ENCODE measurements around the gene TPRN. TPM values are rescaled to one million over a fixed set of nuclear protein-coding genes. Genes with fewer than 3 reads are reported as not detected.

The TPRN gene
- total RNA-seq, 4 donors from 2014 or later: 0.29 to 17.1 (median 5.5) TPM

GRCh38 chr9:137162505-137163364 is 37.8 kb downstream of the TPRN start:
- TF ChIP-seq POLR2A (IDR thresholded peaks at IDR 0.05): no peak
- no peak for TF ChIP-seq CTCF (IDR thresholded peaks at IDR 0.05)
- H3K4me3 ChIP-seq: no peak overlapping the region
- no peaks in the 10 kb centered on the region for H3K36me3 ChIP-seq
- DNase-seq: no peak
- no peaks in the 10 kb centered on the region for H3K9me3 ChIP-seq
- H3K27me3 ChIP-seq: peaks cover 43 to 87% of the 10 kb centered on the region in 2 donors
- no peak overlapping the region for H3K27ac ChIP-seq
- H3K4me1 ChIP-seq: peaks cover 0 to 19% of the 10 kb centered on the region in 2 donors
- intact Hi-C loops (cut with DNase I; ENCODE audit: low total_unique reads): no loop called here

- no peak for TF ChIP-seq CTCF (IDR thresholded peaks at IDR 0.05)
- no peak for TF ChIP-seq POLR2A (IDR thresholded peaks at IDR 0.05)
- peaks cover 0 to 17% of the 10 kb centered on the region in 2 donors for H3K4me1 ChIP-seq
Observed at GRCh38 chr9:137161558-137162486, 38.7 kb downstream of the TPRN start.

GRCh38 chr9:137160716-137161557 is 39.6 kb downstream of the TPRN start:
- Histone ChIP-seq H3K27me3 (peaks cover 36 to 78% of the 10 kb centered on the region in 2 donors), H3K4me1 (peaks cover 0 to 17% of the 10 kb centered on the region in 2 donors), H3K4me3 (no peak overlapping the region), H3K27ac (no peak overlapping the region), H3K9me3 (no peaks in the 10 kb centered on the region), H3K36me3 (no peaks in the 10 kb centered on the region)
- intact Hi-C loops (cut with DNase I; ENCODE audit: low total_unique reads): no loop called here
- no peak for DNase-seq
- TF ChIP-seq CTCF (IDR thresholded peaks at IDR 0.05): no peak

More at GRCh38 chr9:137161558-137162486, 38.7 kb downstream of the TPRN start:
- Histone ChIP-seq H3K9me3 (no peaks in the 10 kb centered on the region), H3K27ac (no peak overlapping the region), H3K36me3 (no peaks in the 10 kb centered on the region), H3K27me3 (peaks cover 37 to 86% of the 10 kb centered on the region in 2 donors), H3K4me3 (no peak overlapping the region)
- no peak for DNase-seq
- intact Hi-C loops (cut with DNase I; ENCODE audit: low total_unique reads): no loop called here

- Histone ChIP-seq H3K4me1 (peaks cover 0 to 17% of the 10 kb centered on the region in 2 donors), H3K27ac (no peak overlapping the region), H3K4me3 (no peak overlapping the region), H3K9me3 (no peaks in the 10 kb centered on the region), H3K27me3 (peaks cover 36 to 76% of the 10 kb centered on the region in 2 donors), H3K36me3 (no peaks in the 10 kb centered on the region)
- TF ChIP-seq POLR2A (IDR thresholded peaks at IDR 0.05) (no peak), CTCF (IDR thresholded peaks at IDR 0.05) (no peak)
- intact Hi-C loops (cut with DNase I; ENCODE audit: low total_unique reads): no loop called here
- no peak for DNase-seq
Observed at GRCh38 chr9:137160054-137160425, 40.5 kb downstream of the TPRN start.
